ENCODE measurements around the gene TESK1.
"Not testable (repeated sequence)": the region's sequence is repeated elsewhere in the genome, so short reads cannot be mapped to it uniquely, and the experiment has no call there.

GRCh38 chr9:35588506-35588905 lies 16.6 kb upstream of the TESK1 start:
- TF ChIP-seq CTCF (IDR thresholded peaks at IDR 0.05; ENCODE audit: insufficient read depth, low read depth, low read length); EZH2 (IDR thresholded peaks at IDR 0.05; ENCODE audit: insufficient read depth, low read length): not testable (repeated sequence)
